ENCODE results near the gene PADI3.

GRCh38 chr1:17258116-17258757 is 9.3 kb downstream of the PADI3 start:
- TF ChIP-seq, protein P1, sequence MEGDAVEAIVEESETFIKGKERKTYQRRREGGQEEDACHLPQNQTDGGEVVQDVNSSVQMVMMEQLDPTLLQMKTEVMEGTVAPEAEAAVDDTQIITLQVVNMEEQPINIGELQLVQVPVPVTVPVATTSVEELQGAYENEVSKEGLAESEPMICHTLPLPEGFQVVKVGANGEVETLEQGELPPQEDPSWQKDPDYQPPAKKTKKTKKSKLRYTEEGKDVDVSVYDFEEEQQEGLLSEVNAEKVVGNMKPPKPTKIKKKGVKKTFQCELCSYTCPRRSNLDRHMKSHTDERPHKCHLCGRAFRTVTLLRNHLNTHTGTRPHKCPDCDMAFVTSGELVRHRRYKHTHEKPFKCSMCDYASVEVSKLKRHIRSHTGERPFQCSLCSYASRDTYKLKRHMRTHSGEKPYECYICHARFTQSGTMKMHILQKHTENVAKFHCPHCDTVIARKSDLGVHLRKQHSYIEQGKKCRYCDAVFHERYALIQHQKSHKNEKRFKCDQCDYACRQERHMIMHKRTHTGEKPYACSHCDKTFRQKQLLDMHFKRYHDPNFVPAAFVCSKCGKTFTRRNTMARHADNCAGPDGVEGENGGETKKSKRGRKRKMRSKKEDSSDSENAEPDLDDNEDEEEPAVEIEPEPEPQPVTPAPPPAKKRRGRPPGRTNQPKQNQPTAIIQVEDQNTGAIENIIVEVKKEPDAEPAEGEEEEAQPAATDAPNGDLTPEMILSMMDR (conservative IDR thresholded peaks at IDR 0.05 in 1 of 2, IDR thresholded peaks at IDR 0.05 in 1 of 2; ENCODE audit: low read depth in 1 of 2, low read length in 2 of 2): no peak
- no peak for TF ChIP-seq EZH2 (IDR thresholded peaks at IDR 0.05; ENCODE audit: low read length, missing control alignments)
